ENCODE results near the gene CSTPP1. TPM values are rescaled to one million over a fixed set of nuclear protein-coding genes. Genes with fewer than 3 reads are reported as not detected.
"Not testable (repeated sequence)": the region's sequence is repeated elsewhere in the genome, so short reads cannot be mapped to it uniquely, and the experiment has no call there.

The CSTPP1 gene
- polyA plus RNA-seq, 4 donors, result 15.1 to 32.9 (median 20.5) TPM

DNA sequence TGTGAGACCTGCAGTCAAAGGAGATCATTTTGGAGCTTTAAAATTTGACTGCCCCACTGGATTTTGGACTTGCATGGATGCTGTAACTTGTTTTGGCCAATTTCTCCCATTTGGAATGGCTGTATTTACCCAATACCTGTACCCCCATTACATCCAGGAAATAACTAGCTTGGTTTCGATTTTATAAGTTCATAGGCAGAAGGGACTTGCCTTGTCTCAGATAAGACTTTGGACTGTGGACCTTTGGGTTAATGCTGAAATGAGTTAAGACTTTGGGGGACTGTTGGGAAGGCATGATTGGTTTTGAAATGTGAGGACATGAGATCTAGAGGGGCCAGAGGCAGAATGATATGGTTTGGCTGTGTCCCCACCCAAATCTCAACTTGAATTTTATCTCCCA is 7.9 kb upstream of the CSTPP1 start:
- FAIRE-seq; H3K27me3 ChIP-seq (ENCODE audit: control insufficient read depth in 3 of 3, insufficient read depth in 3 of 3, low read length in 3 of 3); H3K36me3 ChIP-seq (ENCODE audit: control insufficient read depth in 3 of 3, insufficient read depth in 2 of 3, low read depth in 1 of 3, low read length in 3 of 3); H3K4me3 ChIP-seq (ENCODE audit: low read depth in 1 of 3, low read length in 3 of 3): not testable (repeated sequence)
- peaks cover 0 to 15% (median 0%) of the 10 kb centered on the region in 3 donors for H3K4me1 ChIP-seq (ENCODE audit: control insufficient read depth in 3 of 3, insufficient read depth in 2 of 3, low read depth in 1 of 3, low read length in 2 of 3)
- peak; percentile 54 to 77 for DNase-seq
- peak overlapping the region in 2 of 3 donors; percentile 41 to 56 for H3K27ac ChIP-seq (ENCODE audit: low read depth in 1 of 3, low read length in 2 of 3)
- WGBS, 3 donors, result 17 to 52% (median 31%) methylated on average over 1 of the region's 1 CpG
- peaks cover 0 to 19% of the 10 kb centered on the region in 2 donors for H3K9me3 ChIP-seq (ENCODE audit: control insufficient read depth in 2 of 2, insufficient read depth in 1 of 2, low read depth in 1 of 2, low read length in 1 of 2)

DNA sequence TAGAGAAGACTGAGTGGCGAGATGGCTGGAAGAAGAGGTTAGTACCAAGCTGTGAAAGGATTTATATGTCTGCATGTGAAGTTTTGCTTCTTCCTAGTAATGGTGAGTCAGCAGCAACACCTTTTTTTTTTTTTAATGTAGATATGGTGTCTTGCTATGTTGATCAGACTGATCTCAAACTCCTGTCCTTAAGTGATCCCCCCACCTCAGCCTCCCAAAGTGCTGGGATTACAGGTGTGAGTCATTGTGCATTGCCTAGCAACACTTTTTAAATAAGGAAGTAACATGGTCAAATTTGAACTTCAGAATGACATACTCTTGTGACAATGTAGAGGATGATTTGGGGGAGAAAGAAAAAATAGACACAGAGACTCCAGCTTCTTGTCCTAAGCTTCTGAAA is 6.5 kb upstream of the CSTPP1 start:
- Histone ChIP-seq H3K36me3 (ENCODE audit: control insufficient read depth in 3 of 3, insufficient read depth in 2 of 3, low read depth in 1 of 3, low read length in 3 of 3) (no peaks in the 10 kb centered on the region), H3K4me3 (ENCODE audit: low read depth in 1 of 3, low read length in 3 of 3) (no peak overlapping the region), H3K4me1 (ENCODE audit: control insufficient read depth in 3 of 3, insufficient read depth in 2 of 3, low read depth in 1 of 3, low read length in 2 of 3) (peaks cover 0 to 15% (median 0%) of the 10 kb centered on the region in 3 donors), H3K27ac (ENCODE audit: low read depth in 1 of 3, low read length in 2 of 3) (peak overlapping the region in 2 of 3 donors; percentile 5 to 65), H3K9me3 (ENCODE audit: control insufficient read depth in 2 of 2, insufficient read depth in 1 of 2, low read depth in 1 of 2, low read length in 1 of 2) (peaks cover 0 to 19% of the 10 kb centered on the region in 2 donors), H3K27me3 (ENCODE audit: control insufficient read depth in 3 of 3, insufficient read depth in 3 of 3, low read length in 3 of 3) (peaks cover 0 to 2% (median 0%) of the 10 kb centered on the region in 3 donors)
- FAIRE-seq, result no peak
- WGBS, 3 donors, result 53 to 69% (median 63%) methylated on average over 1 of the region's 1 CpG
- peak; percentile 69 to 92 for DNase-seq

- H3K4me1 ChIP-seq (ENCODE audit: control insufficient read depth in 3 of 3, insufficient read depth in 2 of 3, low read depth in 1 of 3, low read length in 2 of 3), result peaks cover 0 to 2% (median 0%) of the 10 kb centered on the region in 3 donors
- H3K27ac ChIP-seq (ENCODE audit: low read depth in 1 of 3, low read length in 2 of 3), result peak overlapping the region in 1 of 3 donors; percentile 59
- H3K27me3 ChIP-seq (ENCODE audit: control insufficient read depth in 3 of 3, insufficient read depth in 3 of 3, low read length in 3 of 3), result no peaks in the 10 kb centered on the region
- WGBS, 3 donors, result 14 to 80% (median 38%) methylated on average over 6 of the region's 6 CpGs
- H3K36me3 ChIP-seq (ENCODE audit: control insufficient read depth in 3 of 3, insufficient read depth in 2 of 3, low read depth in 1 of 3, low read length in 3 of 3), result peaks cover 0 to 2% (median 0%) of the 10 kb centered on the region in 3 donors
- FAIRE-seq (no peak), DNase-seq (peak; percentile 54 to 83)
- no peak overlapping the region for H3K4me3 ChIP-seq (ENCODE audit: low read depth in 1 of 3, low read length in 3 of 3)
- no peaks in the 10 kb centered on the region for H3K9me3 ChIP-seq (ENCODE audit: control insufficient read depth in 2 of 2, insufficient read depth in 1 of 2, low read depth in 1 of 2, low read length in 1 of 2)
Measured at GRCh38 chr11:46942172-46942571, 5.6 kb downstream of the CSTPP1 start.

DNA sequence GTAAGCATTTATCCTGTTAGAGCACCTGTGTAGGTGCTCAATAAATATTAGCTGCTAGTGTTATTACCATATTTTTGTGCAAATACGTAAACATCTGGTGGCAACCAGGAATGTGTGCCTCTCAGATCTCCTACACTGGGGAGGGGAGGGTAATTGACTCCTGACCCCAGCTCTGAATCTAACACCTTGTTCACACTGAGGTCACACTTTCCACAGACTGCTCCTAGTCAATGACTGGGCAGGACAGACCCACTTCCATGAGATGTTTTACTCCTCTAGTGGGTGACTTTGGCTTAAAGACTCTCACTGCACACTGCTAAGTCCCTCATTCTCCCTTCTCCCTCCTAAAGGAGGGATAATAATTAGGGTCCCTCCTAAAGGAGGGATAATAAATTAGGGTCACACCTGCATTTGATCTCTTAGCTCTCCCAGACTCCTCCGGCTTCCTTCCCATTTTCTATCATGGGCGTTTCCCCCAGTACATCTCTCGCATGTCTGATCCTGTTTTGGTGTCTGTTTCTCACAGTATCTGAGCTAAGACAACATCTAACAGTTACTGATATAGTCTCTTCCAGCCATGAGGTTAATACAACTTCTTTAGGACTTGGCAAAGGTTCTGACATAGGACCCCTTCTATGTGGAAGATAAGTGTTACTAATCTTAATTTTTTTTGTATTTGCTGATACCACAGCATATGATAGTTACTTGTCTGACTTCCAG is 8.0 kb downstream of the CSTPP1 start:
- Histone ChIP-seq H3K9me3 (ENCODE audit: control insufficient read depth in 2 of 2, insufficient read depth in 1 of 2, low read depth in 1 of 2, low read length in 1 of 2) (no peaks in the 10 kb centered on the region), H3K36me3 (ENCODE audit: control insufficient read depth in 3 of 3, insufficient read depth in 2 of 3, low read depth in 1 of 3, low read length in 3 of 3) (no peaks in the 10 kb centered on the region), H3K27me3 (ENCODE audit: control insufficient read depth in 3 of 3, insufficient read depth in 3 of 3, low read length in 3 of 3) (no peaks in the 10 kb centered on the region), H3K27ac (ENCODE audit: low read depth in 1 of 3, low read length in 2 of 3) (no peak overlapping the region), H3K4me3 (ENCODE audit: low read depth in 1 of 3, low read length in 3 of 3) (no peak overlapping the region), H3K4me1 (ENCODE audit: control insufficient read depth in 3 of 3, insufficient read depth in 2 of 3, low read depth in 1 of 3, low read length in 2 of 3) (peaks cover 0 to 23% (median 3%) of the 10 kb centered on the region in 3 donors)
- no peak for FAIRE-seq
- no peak for DNase-seq
- WGBS, 3 donors, result 87 to 91% (median 89%) methylated on average over 4 of the region's 4 CpGs

DNA sequence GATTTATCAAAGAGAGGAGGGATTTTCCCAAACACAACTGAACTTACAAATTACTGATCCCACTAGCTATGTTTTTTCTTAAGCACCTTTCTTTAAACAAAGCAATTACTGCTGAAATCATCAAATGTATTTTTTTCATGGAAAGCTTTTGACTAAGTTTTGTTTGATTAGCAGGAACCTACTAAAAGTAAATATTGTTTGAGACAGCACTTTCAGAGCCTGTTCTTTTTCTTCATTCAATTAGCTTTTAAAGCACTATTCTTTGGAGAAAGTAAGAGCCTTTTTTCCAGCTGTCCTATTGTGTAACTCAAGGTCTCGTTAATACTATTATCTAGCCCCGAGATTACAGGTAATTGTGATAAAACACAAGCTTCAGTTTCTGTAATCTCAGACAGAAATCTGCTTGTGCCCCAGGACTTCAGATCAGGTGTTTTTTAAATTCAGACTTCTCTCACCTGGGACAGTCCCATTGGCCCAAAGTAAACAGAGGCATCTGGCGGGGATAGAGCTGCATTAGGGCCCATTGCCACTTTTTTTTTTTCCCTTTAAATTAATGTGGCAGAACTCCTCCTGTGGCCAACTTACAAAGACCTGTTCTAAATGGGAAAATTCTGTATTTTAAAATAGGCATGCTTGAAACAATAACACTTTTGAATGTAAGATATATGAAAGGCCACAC is 11.0 kb downstream of the CSTPP1 start:
- Histone ChIP-seq H3K36me3 (ENCODE audit: control insufficient read depth in 3 of 3, insufficient read depth in 2 of 3, low read depth in 1 of 3, low read length in 3 of 3) (no peaks in the 10 kb centered on the region), H3K4me1 (ENCODE audit: control insufficient read depth in 3 of 3, insufficient read depth in 2 of 3, low read depth in 1 of 3, low read length in 2 of 3) (peaks cover 3 to 23% (median 3%) of the 10 kb centered on the region in 3 donors), H3K27me3 (ENCODE audit: control insufficient read depth in 3 of 3, insufficient read depth in 3 of 3, low read length in 3 of 3) (no peaks in the 10 kb centered on the region), H3K9me3 (ENCODE audit: control insufficient read depth in 2 of 2, insufficient read depth in 1 of 2, low read depth in 1 of 2, low read length in 1 of 2) (no peaks in the 10 kb centered on the region), H3K4me3 (ENCODE audit: low read depth in 1 of 3, low read length in 3 of 3) (no peak overlapping the region), H3K27ac (ENCODE audit: low read depth in 1 of 3, low read length in 2 of 3) (no peak overlapping the region)
- FAIRE-seq (no peak), DNase-seq (no peak)
- 19 to 55% (median 38%) methylated on average over 3 of the region's 3 CpGs for WGBS, 3 donors

DNA sequence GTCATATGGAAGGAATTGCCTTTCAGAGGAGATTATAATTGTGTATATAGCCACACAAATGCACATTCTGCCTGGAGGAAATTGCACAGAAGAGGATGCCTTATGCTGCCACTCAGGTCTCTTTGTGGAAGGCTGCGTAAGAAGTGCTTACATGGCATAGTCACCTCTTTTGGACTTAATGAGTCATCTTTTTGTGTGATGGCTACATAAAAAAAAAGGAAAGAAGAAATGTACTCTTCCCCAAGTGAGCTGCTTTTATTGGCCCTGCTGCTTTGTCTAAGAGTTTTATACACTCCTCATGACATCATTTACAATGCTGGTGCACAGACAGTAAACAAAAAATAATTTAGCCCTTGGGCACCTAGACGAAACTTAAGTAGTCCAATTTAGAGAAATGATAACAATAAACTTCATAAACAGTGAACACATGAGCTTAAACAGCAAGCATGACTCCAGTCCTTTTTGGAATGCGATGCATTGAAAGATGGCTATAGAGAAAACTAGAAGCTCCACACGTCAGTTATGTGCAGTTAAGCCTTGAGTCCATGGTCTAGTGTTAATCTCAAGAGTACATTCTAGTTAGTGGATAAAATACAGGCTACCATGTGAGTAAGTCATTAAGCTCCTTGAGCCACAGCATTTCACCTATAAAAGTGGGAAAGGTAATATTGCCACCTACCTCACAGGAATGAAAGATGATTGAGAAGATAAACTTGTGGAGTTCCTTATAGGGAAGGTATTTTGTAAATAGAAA is 12.0 kb downstream of the CSTPP1 start:
- Histone ChIP-seq H3K27ac (ENCODE audit: low read depth in 1 of 3, low read length in 2 of 3) (peak overlapping the region; percentile 1 to 45 (median 20)), H3K4me3 (ENCODE audit: low read depth in 1 of 3, low read length in 3 of 3) (no peak overlapping the region), H3K27me3 (ENCODE audit: control insufficient read depth in 3 of 3, insufficient read depth in 3 of 3, low read length in 3 of 3) (no peaks in the 10 kb centered on the region), H3K36me3 (ENCODE audit: control insufficient read depth in 3 of 3, insufficient read depth in 2 of 3, low read depth in 1 of 3, low read length in 3 of 3) (peaks cover 0 to 1% (median 0%) of the 10 kb centered on the region in 3 donors), H3K4me1 (ENCODE audit: control insufficient read depth in 3 of 3, insufficient read depth in 2 of 3, low read depth in 1 of 3, low read length in 2 of 3) (peaks cover 3 to 23% (median 3%) of the 10 kb centered on the region in 3 donors), H3K9me3 (ENCODE audit: control insufficient read depth in 2 of 2, insufficient read depth in 1 of 2, low read depth in 1 of 2, low read length in 1 of 2) (no peaks in the 10 kb centered on the region)
- 34 to 64% (median 54%) methylated on average over 4 of the region's 4 CpGs for WGBS, 3 donors
- DNase-seq (peak; percentile 57 to 70), FAIRE-seq (no peak)

GRCh38 chr11:46949297-46949696 is 12.7 kb downstream of the CSTPP1 start:
- 7 to 66% (median 24%) methylated on average over 1 of the region's 1 CpG for WGBS, 3 donors
- FAIRE-seq, result peak; percentile 19

GRCh38 chr11:46951864-46952263 is 15.3 kb downstream of the CSTPP1 start:
- peaks cover 0 to 7% (median 1%) of the 10 kb centered on the region in 3 donors for H3K36me3 ChIP-seq (ENCODE audit: control insufficient read depth in 3 of 3, insufficient read depth in 2 of 3, low read depth in 1 of 3, low read length in 3 of 3)
- no peaks in the 10 kb centered on the region for H3K27me3 ChIP-seq (ENCODE audit: control insufficient read depth in 3 of 3, insufficient read depth in 3 of 3, low read length in 3 of 3)
- no peak overlapping the region for H3K27ac ChIP-seq (ENCODE audit: low read depth in 1 of 3, low read length in 2 of 3)
- peaks cover 3 to 23% (median 3%) of the 10 kb centered on the region in 3 donors for H3K4me1 ChIP-seq (ENCODE audit: control insufficient read depth in 3 of 3, insufficient read depth in 2 of 3, low read depth in 1 of 3, low read length in 2 of 3)
- WGBS, 3 donors, result 89 to 96% (median 89%) methylated on average over 1 of the region's 1 CpG
- DNase-seq (no peak), FAIRE-seq (no peak)
- H3K9me3 ChIP-seq (ENCODE audit: control insufficient read depth in 2 of 2, insufficient read depth in 1 of 2, low read depth in 1 of 2, low read length in 1 of 2), result no peaks in the 10 kb centered on the region
- H3K4me3 ChIP-seq (ENCODE audit: low read depth in 1 of 3, low read length in 3 of 3), result no peak overlapping the region

More at GRCh38 chr11:46949297-46949696, 12.7 kb downstream of the CSTPP1 start:
- Histone ChIP-seq H3K27ac (ENCODE audit: low read depth in 1 of 3, low read length in 2 of 3) (peak overlapping the region in 1 of 3 donors; percentile 17), H3K36me3 (ENCODE audit: control insufficient read depth in 3 of 3, insufficient read depth in 2 of 3, low read depth in 1 of 3, low read length in 3 of 3) (peaks cover 0 to 2% (median 1%) of the 10 kb centered on the region in 3 donors), H3K4me1 (ENCODE audit: control insufficient read depth in 3 of 3, insufficient read depth in 2 of 3, low read depth in 1 of 3, low read length in 2 of 3) (peaks cover 3 to 23% (median 3%) of the 10 kb centered on the region in 3 donors), H3K27me3 (ENCODE audit: control insufficient read depth in 3 of 3, insufficient read depth in 3 of 3, low read length in 3 of 3) (no peaks in the 10 kb centered on the region), H3K4me3 (ENCODE audit: low read depth in 1 of 3, low read length in 3 of 3) (no peak overlapping the region), H3K9me3 (ENCODE audit: control insufficient read depth in 2 of 2, insufficient read depth in 1 of 2, low read depth in 1 of 2, low read length in 1 of 2) (no peaks in the 10 kb centered on the region)
- peak in 1 of 2 donors; percentile 48 for DNase-seq

Measured in small intestine (tissue), 7 donors.